ENCODE results near the gene CYP2U1. TPM values are rescaled to one million over a fixed set of nuclear protein-coding genes. Genes with fewer than 3 reads are reported as not detected.
"Not testable (repeated sequence)": the region's sequence is repeated elsewhere in the genome, so short reads cannot be mapped to it uniquely, and the experiment has no call there.

CYP2U1 gene
- total RNA-seq, 2 donors from 2014 or later = 19.6 to 21.1 TPM

GRCh38 chr4:107900067-107900466, 31.3 kb upstream of the CYP2U1 start:
- DNase-seq (ENCODE audit: low spot score) (no peak), ATAC-seq (ENCODE audit: insufficient number of reproducible peaks, low FRiP score, low read depth) (no peak)
- Histone ChIP-seq H3K27ac (no peak overlapping the region), H3K9me3 (no peaks in the 10 kb centered on the region), H3K27me3 (replicated peaks; ENCODE audit: insufficient read depth) (no peaks in the 10 kb centered on the region), H3K4me1 (ENCODE audit: control insufficient read depth in 1 of 2, low read depth in 2 of 2) (peaks cover 12 to 26% of the 10 kb centered on the region in 2 donors), H3K4me3 (no peak overlapping the region), H3K36me3 (no peaks in the 10 kb centered on the region)
- no peak for TF ChIP-seq CTCF (IDR thresholded peaks at IDR 0.05)

- DNase-seq (ENCODE audit: low spot score) (no peak), ATAC-seq (ENCODE audit: insufficient number of reproducible peaks, low FRiP score, low read depth) (no peak)
- Histone ChIP-seq H3K9me3 (no peaks in the 10 kb centered on the region), H3K27me3 (replicated peaks; ENCODE audit: insufficient read depth) (no peaks in the 10 kb centered on the region), H3K4me3 (no peak overlapping the region), H3K27ac (no peak overlapping the region), H3K36me3 (no peaks in the 10 kb centered on the region), H3K4me1 (ENCODE audit: control insufficient read depth in 1 of 2, low read depth in 2 of 2) (peaks cover 11 to 26% of the 10 kb centered on the region in 2 donors)
- TF ChIP-seq CTCF (IDR thresholded peaks at IDR 0.05) = no peak
Measured at GRCh38 chr4:107900508-107900907, 30.8 kb upstream of the CYP2U1 start.

- peaks cover 4 to 17% of the 10 kb centered on the region in 2 donors for H3K4me1 ChIP-seq (ENCODE audit: control insufficient read depth in 1 of 2, low read depth in 2 of 2)
- no peak overlapping the region for H3K27ac ChIP-seq
- ATAC-seq (ENCODE audit: insufficient number of reproducible peaks, low FRiP score, low read depth) (no peak), DNase-seq (ENCODE audit: low spot score) (no peak)
- no peaks in the 10 kb centered on the region for H3K9me3 ChIP-seq
- no peaks in the 10 kb centered on the region for H3K36me3 ChIP-seq
- no peak for TF ChIP-seq CTCF (IDR thresholded peaks at IDR 0.05)
- H3K4me3 ChIP-seq = no peak overlapping the region
- no peaks in the 10 kb centered on the region for H3K27me3 ChIP-seq (replicated peaks; ENCODE audit: insufficient read depth)
Measured at GRCh38 chr4:107901213-107901934, 30.0 kb upstream of the CYP2U1 start.

- Histone ChIP-seq H3K4me3 (no peak overlapping the region), H3K27ac (no peak overlapping the region), H3K4me1 (ENCODE audit: control insufficient read depth in 1 of 2, low read depth in 2 of 2) (peaks cover 0 to 4% of the 10 kb centered on the region in 2 donors), H3K36me3 (no peaks in the 10 kb centered on the region), H3K27me3 (replicated peaks; ENCODE audit: insufficient read depth) (no peaks in the 10 kb centered on the region), H3K9me3 (no peaks in the 10 kb centered on the region)
- ATAC-seq (ENCODE audit: insufficient number of reproducible peaks, low FRiP score, low read depth) (no peak), DNase-seq (ENCODE audit: low spot score) (no peak)
- TF ChIP-seq CTCF (IDR thresholded peaks at IDR 0.05) = no peak
Measured at GRCh38 chr4:107902715-107903114, 28.6 kb upstream of the CYP2U1 start.

GRCh38 chr4:107905082-107905481, 26.3 kb upstream of the CYP2U1 start:
- H3K4me1 ChIP-seq (ENCODE audit: control insufficient read depth in 1 of 2, low read depth in 2 of 2); H3K36me3 ChIP-seq; ATAC-seq (ENCODE audit: insufficient number of reproducible peaks, low FRiP score, low read depth); H3K9me3 ChIP-seq; H3K27ac ChIP-seq; H3K4me3 ChIP-seq; DNase-seq (ENCODE audit: low spot score); H3K27me3 ChIP-seq (replicated peaks; ENCODE audit: insufficient read depth): not testable (repeated sequence)

Measured in thoracic aorta (tissue), 2 donors.